Liver (tissue), 9 donors: ENCODE measurements around the gene USO1. TPM values are rescaled to one million over a fixed set of nuclear protein-coding genes. Genes with fewer than 3 reads are reported as not detected.

ENCODE experiments used
- DNase-seq: peaks from one replicate; pipeline ENCODE4 v3.0.0-alpha.2; 2017; ENCODE audit warnings: low spot score
- H3K27ac ChIP-seq, 2 donors: one replicate each; pipeline ENCODE4 v1.7.0; 2013; ENCODE audit warnings: inconsistent platforms in 2 of 2, low read length in 2 of 2, control low read depth in 1 of 2, low read depth in 1 of 2, mild to moderate bottlenecking in 1 of 2
- H3K27me3 ChIP-seq, 4 donors: one replicate each; pipeline versions ENCODE4 v1.6.1 to v1.7.0; 2013; ENCODE audit warnings: low read length in 3 of 4, inconsistent platforms in 1 of 4, mild to moderate bottlenecking in 1 of 4, moderate library complexity in 1 of 4; ENCODE audit not compliant: control insufficient read depth in 4 of 4, insufficient read depth in 4 of 4
- H3K36me3 ChIP-seq, 4 donors: one replicate each; pipeline versions ENCODE4 v1.6.1 to v1.7.0; 2013; ENCODE audit warnings: low read length in 3 of 4, mild to moderate bottlenecking in 3 of 4, low read depth in 1 of 4, moderate library complexity in 1 of 4; ENCODE audit not compliant: control insufficient read depth in 4 of 4, insufficient read depth in 3 of 4
- H3K4me1 ChIP-seq, 4 donors: one replicate each; pipeline versions ENCODE4 v1.6.1 to v1.7.0; 2013; ENCODE audit warnings: low read length in 3 of 4, mild to moderate bottlenecking in 3 of 4, moderate library complexity in 1 of 4; ENCODE audit not compliant: control insufficient read depth in 4 of 4, insufficient read depth in 4 of 4
- H3K4me3 ChIP-seq, 3 donors: one replicate each; pipeline versions ENCODE4 v1.6.1 to v1.7.0; 2013; ENCODE audit warnings: low read length in 3 of 3, control low read depth in 1 of 3, low read depth in 1 of 3, mild to moderate bottlenecking in 1 of 3
- H3K9ac ChIP-seq, 2 donors: one replicate each; pipeline ENCODE4 v1.7.0; 2013; ENCODE audit warnings: low read length in 2 of 2, mild to moderate bottlenecking in 2 of 2, moderate library complexity in 2 of 2, control low read depth in 1 of 2, low read depth in 1 of 2
- H3K9me3 ChIP-seq, 4 donors: one replicate each; pipeline versions ENCODE4 v1.6.1 to v1.7.0; 2013; ENCODE audit warnings: low read length in 3 of 4; ENCODE audit not compliant: control insufficient read depth in 4 of 4
- ATF3 ChIP-seq: IDR thresholded peaks from 2 replicates; pipeline ENCODE4 v1.6.1; 2016; ENCODE audit warnings: antibody characterized with exemption
- CTCF ChIP-seq: fragments of 150-350 bp; IDR thresholded peaks from 2 replicates; pipeline ENCODE4 v1.5.1; 2017; ENCODE audit warnings: improper control_type of control experiment, low read depth, low read length; ENCODE audit not compliant: missing input control
- EGR1 ChIP-seq, 2 donors: IDR thresholded peaks; 2 replicates each; pipeline ENCODE4 v1.6.1; 2016 to 2018; ENCODE audit warnings: antibody characterized with exemption in 2 of 2, low read depth in 2 of 2
- FOXA1 ChIP-seq: IDR thresholded peaks from 2 replicates; pipeline ENCODE4 v1.6.1; 2016; ENCODE audit warnings: antibody characterized with exemption
- FOXA2 ChIP-seq: IDR thresholded peaks from 2 replicates; pipeline ENCODE4 v1.6.1; 2016; ENCODE audit warnings: antibody characterized with exemption
- GABPA ChIP-seq, 2 donors: IDR thresholded peaks in 1 of 2; conservative IDR thresholded peaks in 1 of 2; 2 replicates each; pipeline ENCODE4 v1.6.1; 2016; ENCODE audit warnings: antibody characterized with exemption in 2 of 2, mild to moderate bottlenecking in 1 of 2, moderate library complexity in 1 of 2
- HNF4A ChIP-seq, 2 donors: conservative IDR thresholded peaks; 2 replicates each; pipeline ENCODE4 v1.6.1; 2016; ENCODE audit warnings: antibody characterized with exemption in 2 of 2, mild to moderate bottlenecking in 2 of 2
- HNF4G ChIP-seq: IDR thresholded peaks from 2 replicates; pipeline ENCODE4 v1.6.1; 2016; ENCODE audit warnings: antibody characterized with exemption
- JUND ChIP-seq, 2 donors: IDR thresholded peaks; 2 replicates each; pipeline ENCODE4 v1.6.1; 2016; ENCODE audit warnings: antibody characterized with exemption in 2 of 2
- MAX ChIP-seq: IDR thresholded peaks from 2 replicates; pipeline ENCODE4 v1.6.1; 2016; ENCODE audit warnings: antibody characterized with exemption
- NR2F2 ChIP-seq: IDR thresholded peaks from 2 replicates; pipeline ENCODE4 v1.6.1; 2016; ENCODE audit warnings: antibody characterized with exemption
- RAD21 ChIP-seq, 2 donors: IDR thresholded peaks; 2 replicates each; pipeline ENCODE4 v1.6.1; 2016; ENCODE audit warnings: antibody characterized with exemption in 2 of 2, mild to moderate bottlenecking in 2 of 2
- REST ChIP-seq: IDR thresholded peaks from 2 replicates; pipeline ENCODE4 v1.6.1; 2016; ENCODE audit warnings: antibody characterized with exemption, mild to moderate bottlenecking
- RXRA ChIP-seq, 2 donors: IDR thresholded peaks; 2 replicates each; pipeline ENCODE4 v1.6.1; 2017 to 2018; ENCODE audit warnings: antibody characterized with exemption in 2 of 2, mild to moderate bottlenecking in 1 of 2
- SP1 ChIP-seq: IDR thresholded peaks from 2 replicates; pipeline ENCODE4 v1.6.1; 2018; ENCODE audit warnings: antibody characterized with exemption, mild to moderate bottlenecking
- TAF1 ChIP-seq: conservative IDR thresholded peaks from 2 replicates; pipeline ENCODE4 v1.6.1; 2016; ENCODE audit warnings: antibody characterized with exemption, mild to moderate bottlenecking
- YY1 ChIP-seq: IDR thresholded peaks from 2 replicates; pipeline ENCODE4 v1.6.1; 2016; ENCODE audit warnings: antibody characterized with exemption, mild to moderate bottlenecking
- ZBTB33 ChIP-seq: IDR thresholded peaks from 2 replicates; pipeline ENCODE4 v1.6.1; 2016; ENCODE audit warnings: antibody characterized with exemption
- WGBS: extraction: QIAGEN DNeasy Blood & Tissue Kit; methylation state at CpG from one replicate; pipeline ENCODE4 v1.1.7; 2013; 5-methylcytosine and 5-hydroxymethylcytosine counted together
- polyA plus RNA-seq, 2 donors: library from polyadenylated mRNA; stranded (reverse) in 1 of 2; unstranded in 1 of 2; fragments of 200-250 nt in 1 of 2; fragments of >200 nt in 1 of 2; fragmentation: Nextera tagmentation in 1 of 2; extraction: Ambion mirVana in 1 of 2; gene quantifications; one replicate each; pipeline versions ENCODE4 v1.2.1 to v1.2.3, GENCODE V29; 2013 to 2015
- total RNA-seq, 2 donors: library from RNA; depleted of rRNA; stranded (reverse); fragments of >200 nt; gene quantifications; one replicate each; pipeline ENCODE4 v1.2.3, GENCODE V29; 2014
- donor health status: healthy.
- donor health status: healthy.
- donor health status: healthy.
- donor health status: healthy.
- donor health status: healthy.

Gene USO1
- total and polyA plus RNA-seq, 4 donors, result 18.4 to 77.0 (median 39.5) TPM

- Histone ChIP-seq H3K9ac (no peak overlapping the region), H3K4me3 (no peak overlapping the region), H3K4me1 (no peaks in the 10 kb centered on the region), H3K27ac (no peak overlapping the region), H3K36me3 (no peaks in the 10 kb centered on the region), H3K27me3 (no peaks in the 10 kb centered on the region), H3K9me3 (no peaks in the 10 kb centered on the region)
- 82% methylated on average over 3 of the region's 3 CpGs for WGBS
- TF ChIP-seq REST (no peak), HNF4G (no peak), RAD21 (IDR thresholded peaks at IDR 0.05) (no peak), YY1 (no peak), RXRA (IDR thresholded peaks at IDR 0.05) (no peak), ATF3 (no peak), NR2F2 (no peak), CTCF (no peak), FOXA1 (no peak)
- DNase-seq, result no peak
Measured at GRCh38 chr4:75820676-75821075, 96.3 kb downstream of the USO1 start.

GRCh38 chr4:75821216-75821615 is 96.8 kb downstream of the USO1 start:
- Histone ChIP-seq H3K9me3 (no peaks in the 10 kb centered on the region), H3K36me3 (no peaks in the 10 kb centered on the region), H3K27me3 (no peaks in the 10 kb centered on the region), H3K4me3 (no peak overlapping the region), H3K27ac (no peak overlapping the region), H3K9ac (no peak overlapping the region), H3K4me1 (no peaks in the 10 kb centered on the region)
- TF ChIP-seq JUND (IDR thresholded peaks at IDR 0.05) (no peak), RAD21 (IDR thresholded peaks at IDR 0.05) (no peak), YY1 (no peak), EGR1 (IDR thresholded peaks at IDR 0.05; ENCODE audit: low read depth in 2 of 2) (no peak), TAF1 (no peak), FOXA1 (no peak), HNF4G (no peak), FOXA2 (no peak), MAX (no peak), ZBTB33 (no peak), HNF4A (conservative IDR thresholded peaks at IDR 0.05) (no peak), CTCF (no peak), SP1 (no peak), GABPA (IDR thresholded peaks at IDR 0.05 in 1 of 2, conservative IDR thresholded peaks at IDR 0.05 in 1 of 2) (no peak), ATF3 (no peak), REST (no peak), RXRA (IDR thresholded peaks at IDR 0.05) (no peak), NR2F2 (no peak)
- DNase-seq, result no peak
- WGBS, result 95% methylated on average over 3 of the region's 3 CpGs
